ENCODE results near the gene PLP2. TPM values are rescaled to one million over a fixed set of nuclear protein-coding genes. Genes with fewer than 3 reads are reported as not detected.

PLP2 gene
- total RNA-seq, 1 experiment from 2014 or later: 273 TPM

DNA sequence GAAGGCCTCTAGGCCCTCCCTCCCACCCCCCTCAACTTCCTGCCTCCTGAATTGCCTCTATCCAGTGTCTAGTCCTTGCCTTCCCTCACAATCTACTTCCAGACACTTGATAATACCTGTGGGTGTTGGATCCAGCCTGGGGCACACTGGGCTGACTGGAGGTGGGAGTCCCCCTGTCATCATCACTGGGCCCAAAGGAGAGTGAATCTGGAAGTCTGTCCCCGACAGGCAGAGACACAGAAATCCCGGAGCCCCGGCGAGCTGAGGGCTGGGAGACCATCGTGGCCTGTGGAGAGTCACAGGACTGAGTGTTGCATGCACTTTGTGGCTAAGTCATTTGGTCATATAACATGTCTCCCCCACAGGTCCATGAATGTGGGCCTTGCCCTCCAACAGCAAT is 36.7 kb downstream of the PLP2 start:
- no TSS peak for BruUV-seq (replicated peaks)
- no peak overlapping the region for H3K27ac Mint-ChIP-seq (ENCODE audit: unreplicated experiment)
- TF ChIP-seq, protein P1, sequence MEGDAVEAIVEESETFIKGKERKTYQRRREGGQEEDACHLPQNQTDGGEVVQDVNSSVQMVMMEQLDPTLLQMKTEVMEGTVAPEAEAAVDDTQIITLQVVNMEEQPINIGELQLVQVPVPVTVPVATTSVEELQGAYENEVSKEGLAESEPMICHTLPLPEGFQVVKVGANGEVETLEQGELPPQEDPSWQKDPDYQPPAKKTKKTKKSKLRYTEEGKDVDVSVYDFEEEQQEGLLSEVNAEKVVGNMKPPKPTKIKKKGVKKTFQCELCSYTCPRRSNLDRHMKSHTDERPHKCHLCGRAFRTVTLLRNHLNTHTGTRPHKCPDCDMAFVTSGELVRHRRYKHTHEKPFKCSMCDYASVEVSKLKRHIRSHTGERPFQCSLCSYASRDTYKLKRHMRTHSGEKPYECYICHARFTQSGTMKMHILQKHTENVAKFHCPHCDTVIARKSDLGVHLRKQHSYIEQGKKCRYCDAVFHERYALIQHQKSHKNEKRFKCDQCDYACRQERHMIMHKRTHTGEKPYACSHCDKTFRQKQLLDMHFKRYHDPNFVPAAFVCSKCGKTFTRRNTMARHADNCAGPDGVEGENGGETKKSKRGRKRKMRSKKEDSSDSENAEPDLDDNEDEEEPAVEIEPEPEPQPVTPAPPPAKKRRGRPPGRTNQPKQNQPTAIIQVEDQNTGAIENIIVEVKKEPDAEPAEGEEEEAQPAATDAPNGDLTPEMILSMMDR (IDR thresholded peaks at IDR 0.05; ENCODE audit: unreplicated experiment): no peak
- H3K4me1 Mint-ChIP-seq (ENCODE audit: low read depth, unreplicated experiment): no peaks in the 10 kb centered on the region
- no peak for DNase-seq
- intact Hi-C loops (cut with micrococcal nuclease; ENCODE audit: unreplicated experiment): no loop called here
- no peaks in the 10 kb centered on the region for H3K9me3 Mint-ChIP-seq (ENCODE audit: low read depth, unreplicated experiment)
- CTCF ChIA-PET: no interaction called here
- H3K36me3 Mint-ChIP-seq (ENCODE audit: insufficient read depth, unreplicated experiment): peaks cover 4% of the 10 kb centered on the region
- no peak overlapping the region for H3K4me3 Mint-ChIP-seq (ENCODE audit: low read depth, unreplicated experiment)
- H3K27me3 Mint-ChIP-seq (ENCODE audit: unreplicated experiment): peaks cover 32% of the 10 kb centered on the region

DNA sequence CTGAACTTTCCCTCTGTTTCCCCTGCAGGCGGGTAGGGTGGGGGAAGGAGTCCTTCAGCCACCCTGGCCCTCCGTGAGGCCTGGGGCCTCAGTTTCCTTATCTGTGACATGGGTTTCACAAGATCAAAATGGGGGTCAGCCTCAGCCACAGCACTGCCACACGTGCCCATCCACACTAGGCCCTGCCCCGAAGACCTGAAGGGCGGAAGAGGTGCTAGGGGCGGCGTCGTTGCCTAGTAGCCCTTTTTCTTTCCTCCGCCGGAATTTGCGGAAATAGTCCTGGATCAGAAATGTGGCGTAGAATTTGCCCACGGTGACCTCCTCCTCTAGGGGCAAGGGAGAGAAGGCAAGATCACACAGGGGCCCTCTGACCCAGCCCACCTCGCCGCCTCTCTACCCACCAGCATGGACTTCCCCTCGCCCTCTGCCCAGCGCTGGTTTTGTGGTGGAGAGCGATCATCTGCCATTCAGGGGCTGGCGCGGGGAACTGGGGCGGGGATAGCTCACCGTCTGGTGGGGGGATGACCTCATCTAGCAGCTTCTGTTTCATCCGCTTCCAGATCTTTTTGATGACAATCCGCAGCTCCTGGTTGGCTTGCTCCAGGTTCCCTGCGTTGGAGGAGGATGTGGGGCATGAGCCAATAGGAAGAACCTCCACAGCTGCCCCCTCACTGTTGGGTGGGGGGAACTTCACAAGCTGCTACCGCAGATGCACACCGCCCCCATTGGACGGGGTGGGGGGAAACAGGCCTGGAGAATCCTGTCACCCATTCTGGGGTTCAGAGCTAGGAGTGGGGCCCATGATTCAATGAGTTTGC is 37.9 kb downstream of the PLP2 start:
- DNase-seq: no peak
- intact Hi-C loops (cut with micrococcal nuclease; ENCODE audit: unreplicated experiment): no loop called here
- Mint-ChIP-seq H3K36me3 (ENCODE audit: insufficient read depth, unreplicated experiment) (no peaks in the 10 kb centered on the region), H3K27ac (ENCODE audit: unreplicated experiment) (no peak overlapping the region), H3K4me1 (ENCODE audit: low read depth, unreplicated experiment) (no peaks in the 10 kb centered on the region), H3K27me3 (ENCODE audit: unreplicated experiment) (peaks cover 31% of the 10 kb centered on the region), H3K9me3 (ENCODE audit: low read depth, unreplicated experiment) (no peaks in the 10 kb centered on the region), H3K4me3 (ENCODE audit: low read depth, unreplicated experiment) (no peak overlapping the region)
- CTCF ChIA-PET: no interaction called here
- BruUV-seq (replicated peaks): no TSS peak
- TF ChIP-seq, protein P1 (IDR thresholded peaks at IDR 0.05; ENCODE audit: unreplicated experiment): no peak

DNA sequence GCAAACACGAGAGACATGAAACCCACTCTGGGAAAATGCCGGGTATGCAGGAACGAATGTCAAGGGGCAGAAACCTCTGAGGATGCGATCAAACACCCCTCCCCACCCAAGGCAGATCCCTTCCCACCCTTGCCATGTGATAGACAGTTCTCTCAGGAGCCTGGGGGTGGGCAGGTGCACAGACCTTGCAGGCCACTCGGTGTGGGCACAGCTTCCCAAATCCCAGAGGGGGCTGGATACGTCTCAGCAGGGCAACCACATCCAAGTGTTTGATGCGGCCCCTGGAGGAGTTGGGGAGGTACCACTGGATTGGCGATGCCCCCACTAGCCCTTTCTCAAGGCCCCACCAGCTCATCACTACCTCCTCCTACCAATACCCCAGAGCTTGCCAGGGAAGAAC is 38.7 kb downstream of the PLP2 start:
- no peak overlapping the region for H3K27ac Mint-ChIP-seq (ENCODE audit: unreplicated experiment)

DNA sequence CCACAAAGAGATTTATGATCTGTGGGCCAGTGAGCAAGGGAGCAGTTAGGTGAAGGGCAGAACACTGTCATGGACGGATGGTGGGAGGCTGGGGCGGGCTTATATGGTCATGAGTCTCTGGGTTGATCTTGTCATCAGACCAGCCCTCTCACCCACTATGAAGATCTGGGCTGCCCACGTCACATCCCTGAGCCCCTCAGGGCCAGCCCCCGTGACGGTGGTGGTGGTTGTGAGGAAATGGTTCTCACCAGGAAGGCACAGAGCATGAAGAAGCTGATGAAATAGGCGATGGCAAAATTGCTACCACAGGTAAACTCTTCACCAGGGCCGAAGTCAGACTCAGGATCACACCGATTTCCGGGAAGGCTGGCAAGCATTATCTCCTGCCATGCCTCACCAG is 39.4 kb downstream of the PLP2 start:
- BruUV-seq (replicated peaks): no TSS peak
- H3K9me3 Mint-ChIP-seq (ENCODE audit: low read depth, unreplicated experiment): no peaks in the 10 kb centered on the region
- TF ChIP-seq, protein P1 (IDR thresholded peaks at IDR 0.05; ENCODE audit: unreplicated experiment): no peak
- H3K27ac Mint-ChIP-seq (ENCODE audit: unreplicated experiment): no peak overlapping the region
- no peaks in the 10 kb centered on the region for H3K4me1 Mint-ChIP-seq (ENCODE audit: low read depth, unreplicated experiment)
- H3K4me3 Mint-ChIP-seq (ENCODE audit: low read depth, unreplicated experiment): no peak overlapping the region
- no peak for DNase-seq
- intact Hi-C loops (cut with micrococcal nuclease; ENCODE audit: unreplicated experiment): no loop called here
- H3K27me3 Mint-ChIP-seq (ENCODE audit: unreplicated experiment): peaks cover 44% of the 10 kb centered on the region
- CTCF ChIA-PET: no interaction called here
- no peaks in the 10 kb centered on the region for H3K36me3 Mint-ChIP-seq (ENCODE audit: insufficient read depth, unreplicated experiment)

More for the DNA sequence above, 38.7 kb downstream of the PLP2 start:
- Mint-ChIP-seq H3K9me3 (ENCODE audit: low read depth, unreplicated experiment) (no peaks in the 10 kb centered on the region), H3K27me3 (ENCODE audit: unreplicated experiment) (peaks cover 38% of the 10 kb centered on the region), H3K36me3 (ENCODE audit: insufficient read depth, unreplicated experiment) (no peaks in the 10 kb centered on the region), H3K4me3 (ENCODE audit: low read depth, unreplicated experiment) (no peak overlapping the region), H3K4me1 (ENCODE audit: low read depth, unreplicated experiment) (no peaks in the 10 kb centered on the region)
- DNase-seq: no peak
- CTCF ChIA-PET: no interaction called here
- BruUV-seq (replicated peaks): no TSS peak
- TF ChIP-seq, protein P1 (IDR thresholded peaks at IDR 0.05; ENCODE audit: unreplicated experiment): no peak
- intact Hi-C loops (cut with micrococcal nuclease; ENCODE audit: unreplicated experiment): no loop called here
